ENCODE measurements around the gene LMO3.

The LMO3 gene

GRCh38 chr12:16587110-16587453, 18.9 kb downstream of the LMO3 start:
- Histone ChIP-seq H3K36me3 (replicated peaks) (no peaks in the 10 kb centered on the region), H3K27ac (no peak overlapping the region), H3K4me3 (ENCODE audit: low read depth, low read length) (no peak overlapping the region), H3K27me3 (replicated peaks) (no peaks in the 10 kb centered on the region)
- TF ChIP-seq CTCF (IDR thresholded peaks at IDR 0.05; ENCODE audit: low read depth, low read length, missing control alignments), result no peak
- in situ Hi-C loops (cut with HindIII; ENCODE audit: low pct_ligation_motif_present, low sequenced_read_pairs), result no loop called here
- DNase-seq, result no peak

GRCh38 chr12:16586350-16587109, 19.4 kb downstream of the LMO3 start:
- TF ChIP-seq CTCF (IDR thresholded peaks at IDR 0.05; ENCODE audit: low read depth, low read length, missing control alignments), result no peak
- no peaks in the 10 kb centered on the region for H3K27me3 ChIP-seq (replicated peaks)
- in situ Hi-C loops (cut with HindIII; ENCODE audit: low pct_ligation_motif_present, low sequenced_read_pairs), result no loop called here
- DNase-seq, result no peak
- H3K27ac ChIP-seq, result no peak overlapping the region
- H3K36me3 ChIP-seq (replicated peaks), result no peaks in the 10 kb centered on the region
- no peak overlapping the region for H3K4me3 ChIP-seq (ENCODE audit: low read depth, low read length)

GRCh38 chr12:16585781-16586180, 20.2 kb downstream of the LMO3 start:
- in situ Hi-C loops (cut with HindIII; ENCODE audit: low pct_ligation_motif_present, low sequenced_read_pairs), result no loop called here
- Histone ChIP-seq H3K27ac (no peak overlapping the region), H3K27me3 (replicated peaks) (no peaks in the 10 kb centered on the region), H3K4me3 (ENCODE audit: low read depth, low read length) (no peak overlapping the region), H3K36me3 (replicated peaks) (no peaks in the 10 kb centered on the region)
- no peak for DNase-seq
- TF ChIP-seq CTCF (IDR thresholded peaks at IDR 0.05; ENCODE audit: low read depth, low read length, missing control alignments), result no peak

GRCh38 chr12:16583969-16584745, 21.8 kb downstream of the LMO3 start:
- Histone ChIP-seq H3K4me3 (ENCODE audit: low read depth, low read length) (no peak overlapping the region), H3K36me3 (replicated peaks) (no peaks in the 10 kb centered on the region), H3K27me3 (replicated peaks) (no peaks in the 10 kb centered on the region), H3K27ac (no peak overlapping the region)
- in situ Hi-C loops (cut with HindIII; ENCODE audit: low pct_ligation_motif_present, low sequenced_read_pairs), result no loop called here
- no peak for TF ChIP-seq CTCF (IDR thresholded peaks at IDR 0.05; ENCODE audit: low read depth, low read length, missing control alignments)
- no peak for DNase-seq

GRCh38 chr12:16581416-16581815, 24.5 kb downstream of the LMO3 start:
- Histone ChIP-seq H3K27ac (no peak overlapping the region), H3K27me3 (replicated peaks) (no peaks in the 10 kb centered on the region), H3K36me3 (replicated peaks) (no peaks in the 10 kb centered on the region), H3K4me3 (ENCODE audit: low read depth, low read length) (no peak overlapping the region)
- TF ChIP-seq CTCF (IDR thresholded peaks at IDR 0.05; ENCODE audit: low read depth, low read length, missing control alignments), result no peak
- in situ Hi-C loops (cut with HindIII; ENCODE audit: low pct_ligation_motif_present, low sequenced_read_pairs), result no loop called here
- no peak for DNase-seq

Data from brain microvascular endothelial cell (primary cell).